Measurements from ENCODE around the gene ZPBP2. TPM values are rescaled to one million over a fixed set of nuclear protein-coding genes. Genes with fewer than 3 reads are reported as not detected.
A peak's percentile ranks its signal among the peaks of the same experiment; 100 is the strongest.
"Not testable (repeated sequence)": the region's sequence is repeated elsewhere in the genome, so short reads cannot be mapped to it uniquely, and the experiment has no call there.

The ZPBP2 gene
- polyA plus RNA-seq, 3 donors = not detected

- not testable (repeated sequence) for DNase-seq (ENCODE audit: extremely low read depth in 1 of 11, low read depth in 9 of 11, low spot score in 4 of 11)
Observed at GRCh38 chr17:39850186-39850585, 17.8 kb upstream of the ZPBP2 start.

- no peak for DNase-seq (ENCODE audit: extremely low read depth in 1 of 11, low read depth in 9 of 11, low spot score in 4 of 11)
Observed at GRCh38 chr17:39852239-39852638, 15.8 kb upstream of the ZPBP2 start.

- no peak for DNase-seq (ENCODE audit: extremely low read depth in 1 of 11, low read depth in 9 of 11, low spot score in 4 of 11)
Observed at GRCh38 chr17:39854909-39855308, 13.1 kb upstream of the ZPBP2 start.

GRCh38 chr17:39855911-39856649 is 11.9 kb upstream of the ZPBP2 start:
- not testable (repeated sequence) for DNase-seq (ENCODE audit: extremely low read depth in 1 of 11, low read depth in 9 of 11, low spot score in 4 of 11)

- DNase-seq (ENCODE audit: extremely low read depth in 1 of 11, low read depth in 9 of 11, low spot score in 4 of 11) = no peak
Observed at GRCh38 chr17:39861235-39861634, 6.8 kb upstream of the ZPBP2 start.

- DNase-seq (ENCODE audit: extremely low read depth in 1 of 11, low read depth in 9 of 11, low spot score in 4 of 11) = no peak
Observed at GRCh38 chr17:39863244-39863917, 4.6 kb upstream of the ZPBP2 start.

GRCh38 chr17:39863918-39864746 is 3.9 kb upstream of the ZPBP2 start, which contains the start of gene IKZF3:
TSS of gene IKZF3 (minus strand) at chr17:39864312. CDS start at chr17:39864126, 186 bp downstream.
- DNase-seq (ENCODE audit: extremely low read depth in 1 of 11, low read depth in 9 of 11, low spot score in 4 of 11) = peak in 8 of 11 donors; percentile 26 to 57 (median 36)

GRCh38 chr17:39866013-39866730 is 1.8 kb upstream of the ZPBP2 start:
- DNase-seq (ENCODE audit: extremely low read depth in 1 of 11, low read depth in 9 of 11, low spot score in 4 of 11) = no peak

- no peak for DNase-seq (ENCODE audit: extremely low read depth in 1 of 11, low read depth in 9 of 11, low spot score in 4 of 11)
Observed at GRCh38 chr17:39867084-39867879, 720 bp upstream of the ZPBP2 start.

GRCh38 chr17:39868554-39868942 is 546 bp downstream of the ZPBP2 start:
- DNase-seq (ENCODE audit: extremely low read depth in 1 of 11, low read depth in 9 of 11, low spot score in 4 of 11) = no peak

GRCh38 chr17:39870776-39871175 is 2.8 kb downstream of the ZPBP2 start:
- DNase-seq (ENCODE audit: extremely low read depth in 1 of 11, low read depth in 9 of 11, low spot score in 4 of 11) = no peak

- DNase-seq (ENCODE audit: extremely low read depth in 1 of 11, low read depth in 9 of 11, low spot score in 4 of 11) = no peak
Observed at GRCh38 chr17:39871801-39872200, 3.8 kb downstream of the ZPBP2 start.

- no peak for DNase-seq (ENCODE audit: extremely low read depth in 1 of 11, low read depth in 9 of 11, low spot score in 4 of 11)
Observed at GRCh38 chr17:39872751-39873150, 4.7 kb downstream of the ZPBP2 start.

GRCh38 chr17:39886102-39886501 is 18.1 kb downstream of the ZPBP2 start:
- not testable (repeated sequence) for DNase-seq (ENCODE audit: extremely low read depth in 1 of 11, low read depth in 9 of 11, low spot score in 4 of 11)

GRCh38 chr17:39887078-39887477 is 19.1 kb downstream of the ZPBP2 start:
- no peak for DNase-seq (ENCODE audit: extremely low read depth in 1 of 11, low read depth in 9 of 11, low spot score in 4 of 11)

GRCh38 chr17:39889200-39889599 is 21.2 kb downstream of the ZPBP2 start:
- no peak for DNase-seq (ENCODE audit: extremely low read depth in 1 of 11, low read depth in 9 of 11, low spot score in 4 of 11)

GRCh38 chr17:39894681-39895376 is 26.8 kb downstream of the ZPBP2 start:
- DNase-seq (ENCODE audit: extremely low read depth in 1 of 11, low read depth in 9 of 11, low spot score in 4 of 11) = no peak

GRCh38 chr17:39898088-39898487 is 30.1 kb downstream of the ZPBP2 start:
- no peak for DNase-seq (ENCODE audit: extremely low read depth in 1 of 11, low read depth in 9 of 11, low spot score in 4 of 11)

All from renal cortex interstitium (tissue), 11 donors.